ENCODE measurements around the gene COX4I2.

COX4I2 gene

GRCh38 chr20:31596831-31597480 is 40.8 kb upstream of the COX4I2 start:
- Histone ChIP-seq H2BK15ac (ENCODE audit: low read depth, poor library complexity, severe bottlenecking) (peak overlapping the region; percentile 33), H2BK12ac (ENCODE audit: low read length in 2 of 2) (peak overlapping the region; percentile 7 to 49), H3K9me3 (ENCODE audit: control insufficient read depth, low read length) (no peaks in the 10 kb centered on the region), H3K36me3 (ENCODE audit: control insufficient read depth in 1 of 2, insufficient read depth in 2 of 2, low read depth in 1 of 2, low read length in 2 of 2) (no peaks in the 10 kb centered on the region), H3K4me2 (ENCODE audit: low read length, poor library complexity, severe bottlenecking) (no peak overlapping the region), H3K23ac (ENCODE audit: low read length in 2 of 2) (no peak overlapping the region), H3K9ac (ENCODE audit: low read length) (peak overlapping the region; percentile 83), H3K79me1 (replicated peaks; ENCODE audit: low read length, poor library complexity, severe bottlenecking) (no peaks in the 10 kb centered on the region), H3K14ac (ENCODE audit: low read length in 2 of 2) (no peak overlapping the region), H2AK5ac (ENCODE audit: low read length, severe bottlenecking) (no peak overlapping the region), H3K27me3 (ENCODE audit: control insufficient read depth in 1 of 2, insufficient read depth in 1 of 2, low read length in 2 of 2) (no peaks in the 10 kb centered on the region), H3K18ac (ENCODE audit: low read depth in 1 of 2, low read length in 2 of 2) (peak overlapping the region; percentile 41 to 73), H3K27ac (ENCODE audit: low read length, poor library complexity, severe bottlenecking) (no peak overlapping the region), H3K4ac (ENCODE audit: low read depth in 1 of 2, low read length in 2 of 2) (peak overlapping the region; percentile 5 to 26), H3K4me1 (ENCODE audit: control insufficient read depth, insufficient read depth, low read depth, low read length) (peaks cover 18% of the 10 kb centered on the region), H2BK5ac (ENCODE audit: low read depth, low read length, poor library complexity, severe bottlenecking) (no peak overlapping the region), H2BK120ac (ENCODE audit: low read depth, low read length) (peak overlapping the region; percentile 36), H4K91ac (ENCODE audit: low read length) (peak overlapping the region; percentile 53), H3K4me3 (ENCODE audit: insufficient read depth in 1 of 2, low read depth in 1 of 2, low read length in 2 of 2) (no peak overlapping the region), H2AFZ (ENCODE audit: low read depth, low read length) (no peak overlapping the region), H4K8ac (ENCODE audit: low read length) (peak overlapping the region; percentile 1)
- WGBS = 55% methylated on average over 4 of the region's 4 CpGs
- peak; percentile 76 for DNase-seq

GRCh38 chr20:31597481-31597855 is 40.2 kb upstream of the COX4I2 start:
- no peak for DNase-seq
- Histone ChIP-seq H3K4me2 (ENCODE audit: low read length, poor library complexity, severe bottlenecking) (no peak overlapping the region), H3K9ac (ENCODE audit: low read length) (no peak overlapping the region), H3K79me1 (replicated peaks; ENCODE audit: low read length, poor library complexity, severe bottlenecking) (no peaks in the 10 kb centered on the region), H3K23ac (ENCODE audit: low read length in 2 of 2) (no peak overlapping the region), H2BK15ac (ENCODE audit: low read depth, poor library complexity, severe bottlenecking) (peak overlapping the region; percentile 33), H3K14ac (ENCODE audit: low read length in 2 of 2) (no peak overlapping the region), H3K4me3 (ENCODE audit: insufficient read depth in 1 of 2, low read depth in 1 of 2, low read length in 2 of 2) (no peak overlapping the region), H3K27me3 (ENCODE audit: control insufficient read depth in 1 of 2, insufficient read depth in 1 of 2, low read length in 2 of 2) (no peaks in the 10 kb centered on the region), H2AK5ac (ENCODE audit: low read length, severe bottlenecking) (no peak overlapping the region), H3K36me3 (ENCODE audit: control insufficient read depth in 1 of 2, insufficient read depth in 2 of 2, low read depth in 1 of 2, low read length in 2 of 2) (no peaks in the 10 kb centered on the region), H2BK12ac (ENCODE audit: low read length in 2 of 2) (peak overlapping the region in 1 of 2 experiments; percentile 23), H2AFZ (ENCODE audit: low read depth, low read length) (no peak overlapping the region), H3K18ac (ENCODE audit: low read depth in 1 of 2, low read length in 2 of 2) (peak overlapping the region; percentile 5 to 73), H3K9me3 (ENCODE audit: control insufficient read depth, low read length) (no peaks in the 10 kb centered on the region), H2BK5ac (ENCODE audit: low read depth, low read length, poor library complexity, severe bottlenecking) (no peak overlapping the region), H4K91ac (ENCODE audit: low read length) (no peak overlapping the region), H2BK120ac (ENCODE audit: low read depth, low read length) (peak overlapping the region; percentile 51), H4K8ac (ENCODE audit: low read length) (no peak overlapping the region), H3K4me1 (ENCODE audit: control insufficient read depth, insufficient read depth, low read depth, low read length) (peaks cover 20% of the 10 kb centered on the region), H3K27ac (ENCODE audit: low read length, poor library complexity, severe bottlenecking) (no peak overlapping the region), H3K4ac (ENCODE audit: low read depth in 1 of 2, low read length in 2 of 2) (peak overlapping the region in 1 of 2 experiments; percentile 5)
- WGBS = 96% methylated on average over 2 of the region's 2 CpGs

- H3K4ac ChIP-seq (ENCODE audit: low read depth in 1 of 2, low read length in 2 of 2) = peak overlapping the region in 1 of 2 experiments; percentile 25
- H2AFZ ChIP-seq (ENCODE audit: low read depth, low read length) = no peak overlapping the region
- peak overlapping the region; percentile 67 for H3K27ac ChIP-seq (ENCODE audit: low read length, poor library complexity, severe bottlenecking)
- peaks cover 21% of the 10 kb centered on the region for H3K4me1 ChIP-seq (ENCODE audit: control insufficient read depth, insufficient read depth, low read depth, low read length)
- H2BK12ac ChIP-seq (ENCODE audit: low read length in 2 of 2) = peak overlapping the region; percentile 56 to 65
- DNase-seq = no peak
- peak overlapping the region; percentile 21 for H2AK5ac ChIP-seq (ENCODE audit: low read length, severe bottlenecking)
- WGBS = 55% methylated on average over 1 of the region's 4 CpGs
- peak overlapping the region; percentile 7 for H3K4me2 ChIP-seq (ENCODE audit: low read length, poor library complexity, severe bottlenecking)
- H3K18ac ChIP-seq (ENCODE audit: low read depth in 1 of 2, low read length in 2 of 2) = peak overlapping the region; percentile 26 to 55
- H3K79me1 ChIP-seq (replicated peaks; ENCODE audit: low read length, poor library complexity, severe bottlenecking) = no peaks in the 10 kb centered on the region
- H3K9ac ChIP-seq (ENCODE audit: low read length) = peak overlapping the region; percentile 37
- no peak overlapping the region for H4K8ac ChIP-seq (ENCODE audit: low read length)
- peaks cover 3 to 7% of the 10 kb centered on the region in 2 experiments for H3K36me3 ChIP-seq (ENCODE audit: control insufficient read depth in 1 of 2, insufficient read depth in 2 of 2, low read depth in 1 of 2, low read length in 2 of 2)
- no peak overlapping the region for H3K4me3 ChIP-seq (ENCODE audit: insufficient read depth in 1 of 2, low read depth in 1 of 2, low read length in 2 of 2)
- H2BK5ac ChIP-seq (ENCODE audit: low read depth, low read length, poor library complexity, severe bottlenecking) = no peak overlapping the region
- H3K23ac ChIP-seq (ENCODE audit: low read length in 2 of 2) = no peak overlapping the region
- peak overlapping the region; percentile 29 for H2BK15ac ChIP-seq (ENCODE audit: low read depth, poor library complexity, severe bottlenecking)
- H4K91ac ChIP-seq (ENCODE audit: low read length) = no peak overlapping the region
- H3K27me3 ChIP-seq (ENCODE audit: control insufficient read depth in 1 of 2, insufficient read depth in 1 of 2, low read length in 2 of 2) = no peaks in the 10 kb centered on the region
- no peaks in the 10 kb centered on the region for H3K9me3 ChIP-seq (ENCODE audit: control insufficient read depth, low read length)
- no peak overlapping the region for H3K14ac ChIP-seq (ENCODE audit: low read length in 2 of 2)
- peak overlapping the region; percentile 37 for H2BK120ac ChIP-seq (ENCODE audit: low read depth, low read length)
These were observed 35.3 kb upstream of the COX4I2 start for GRCh38 chr20:31602431-31602778.

GRCh38 chr20:31602779-31603441 is 34.8 kb upstream of the COX4I2 start:
- peak overlapping the region; percentile 65 to 76 for H2BK12ac ChIP-seq (ENCODE audit: low read length in 2 of 2)
- H4K91ac ChIP-seq (ENCODE audit: low read length) = no peak overlapping the region
- H3K18ac ChIP-seq (ENCODE audit: low read depth in 1 of 2, low read length in 2 of 2) = peak overlapping the region; percentile 30 to 67
- H3K4me2 ChIP-seq (ENCODE audit: low read length, poor library complexity, severe bottlenecking) = peak overlapping the region; percentile 7
- no peak overlapping the region for H4K8ac ChIP-seq (ENCODE audit: low read length)
- peak overlapping the region; percentile 21 for H2AK5ac ChIP-seq (ENCODE audit: low read length, severe bottlenecking)
- peak overlapping the region; percentile 67 for H3K27ac ChIP-seq (ENCODE audit: low read length, poor library complexity, severe bottlenecking)
- H3K36me3 ChIP-seq (ENCODE audit: control insufficient read depth in 1 of 2, insufficient read depth in 2 of 2, low read depth in 1 of 2, low read length in 2 of 2) = peaks cover 3 to 7% of the 10 kb centered on the region in 2 experiments
- H3K27me3 ChIP-seq (ENCODE audit: control insufficient read depth in 1 of 2, insufficient read depth in 1 of 2, low read length in 2 of 2) = no peaks in the 10 kb centered on the region
- H2BK120ac ChIP-seq (ENCODE audit: low read depth, low read length) = peak overlapping the region; percentile 37
- peak; percentile 97 for DNase-seq
- H3K23ac ChIP-seq (ENCODE audit: low read length in 2 of 2) = no peak overlapping the region
- peaks cover 23% of the 10 kb centered on the region for H3K4me1 ChIP-seq (ENCODE audit: control insufficient read depth, insufficient read depth, low read depth, low read length)
- H3K4ac ChIP-seq (ENCODE audit: low read depth in 1 of 2, low read length in 2 of 2) = peak overlapping the region; percentile 25 to 60
- H3K4me3 ChIP-seq (ENCODE audit: insufficient read depth in 1 of 2, low read depth in 1 of 2, low read length in 2 of 2) = no peak overlapping the region
- H2BK5ac ChIP-seq (ENCODE audit: low read depth, low read length, poor library complexity, severe bottlenecking) = no peak overlapping the region
- H2AFZ ChIP-seq (ENCODE audit: low read depth, low read length) = no peak overlapping the region
- H2BK15ac ChIP-seq (ENCODE audit: low read depth, poor library complexity, severe bottlenecking) = peak overlapping the region; percentile 29
- peak overlapping the region; percentile 37 for H3K9ac ChIP-seq (ENCODE audit: low read length)
- H3K79me1 ChIP-seq (replicated peaks; ENCODE audit: low read length, poor library complexity, severe bottlenecking) = no peaks in the 10 kb centered on the region
- H3K9me3 ChIP-seq (ENCODE audit: control insufficient read depth, low read length) = no peaks in the 10 kb centered on the region
- H3K14ac ChIP-seq (ENCODE audit: low read length in 2 of 2) = no peak overlapping the region
- 51% methylated on average over 17 of the region's 17 CpGs for WGBS

Data from mesenchymal stem cell (in vitro differentiated cells and primary cell).